ENCODE measurements around the gene CWF19L1. TPM values are rescaled to one million over a fixed set of nuclear protein-coding genes. Genes with fewer than 3 reads are reported as not detected.

CWF19L1 gene
- total RNA-seq, 2 donors from 2014 or later: 14.8 to 19.7 TPM

GRCh38 chr10:100291356-100291755 lies 23.9 kb upstream of the CWF19L1 start:
- 70% methylated on average over 3 of the region's 3 CpGs for WGBS
- TF ChIP-seq CTCF (IDR thresholded peaks at IDR 0.05) (no peak), POLR2A (IDR thresholded peaks at IDR 0.05) (no peak), POLR2AphosphoS5 (IDR thresholded peaks at IDR 0.05) (no peak)
- intact Hi-C loops (cut with DNase I): no loop called here

GRCh38 chr10:100289641-100290040 lies 22.2 kb upstream of the CWF19L1 start:
- 75% methylated on average over 2 of the region's 2 CpGs for WGBS
- intact Hi-C loops (cut with DNase I): no loop called here
- Histone ChIP-seq H3K9me3 (no peaks in the 10 kb centered on the region), H3K27ac (no peak overlapping the region), H3K36me3 (no peaks in the 10 kb centered on the region), H3K27me3 (replicated peaks; ENCODE audit: insufficient read depth) (no peaks in the 10 kb centered on the region), H3K4me1 (replicated peaks) (no peaks in the 10 kb centered on the region), H3K4me3 (no peak overlapping the region)
- TF ChIP-seq CTCF (IDR thresholded peaks at IDR 0.05) (no peak), POLR2AphosphoS5 (IDR thresholded peaks at IDR 0.05) (no peak), POLR2A (IDR thresholded peaks at IDR 0.05) (no peak)
- DNase-seq (ENCODE audit: low spot score): no peak

More at GRCh38 chr10:100291356-100291755, 23.9 kb upstream of the CWF19L1 start:
- Histone ChIP-seq H3K27ac (no peak overlapping the region), H3K4me3 (no peak overlapping the region), H3K4me1 (replicated peaks) (no peaks in the 10 kb centered on the region), H3K27me3 (replicated peaks; ENCODE audit: insufficient read depth) (no peaks in the 10 kb centered on the region), H3K36me3 (no peaks in the 10 kb centered on the region), H3K9me3 (no peaks in the 10 kb centered on the region)
- no peak for DNase-seq (ENCODE audit: low spot score)

GRCh38 chr10:100288196-100288595 lies 20.8 kb upstream of the CWF19L1 start:
- Histone ChIP-seq H3K4me3 (no peak overlapping the region), H3K36me3 (no peaks in the 10 kb centered on the region), H3K27me3 (replicated peaks; ENCODE audit: insufficient read depth) (no peaks in the 10 kb centered on the region), H3K27ac (no peak overlapping the region), H3K4me1 (replicated peaks) (no peaks in the 10 kb centered on the region), H3K9me3 (no peaks in the 10 kb centered on the region)
- DNase-seq (ENCODE audit: low spot score): no peak
- WGBS: 85% methylated on average over 5 of the region's 5 CpGs
- intact Hi-C loops (cut with DNase I): no loop called here
- no peak for TF ChIP-seq POLR2A (IDR thresholded peaks at IDR 0.05)
- TF ChIP-seq CTCF (IDR thresholded peaks at IDR 0.05): no peak
- TF ChIP-seq POLR2AphosphoS5 (IDR thresholded peaks at IDR 0.05): no peak

- TF ChIP-seq POLR2AphosphoS5 (IDR thresholded peaks at IDR 0.05) (no peak), CTCF (IDR thresholded peaks at IDR 0.05) (no peak), POLR2A (IDR thresholded peaks at IDR 0.05) (no peak)
- 93% methylated on average over 6 of the region's 6 CpGs for WGBS
- H3K4me1 ChIP-seq (replicated peaks): no peaks in the 10 kb centered on the region
- intact Hi-C loops (cut with DNase I): no loop called here
- no peak overlapping the region for H3K27ac ChIP-seq
- H3K27me3 ChIP-seq (replicated peaks; ENCODE audit: insufficient read depth): no peaks in the 10 kb centered on the region
- DNase-seq (ENCODE audit: low spot score): no peak
- no peaks in the 10 kb centered on the region for H3K9me3 ChIP-seq
- no peak overlapping the region for H3K4me3 ChIP-seq
- H3K36me3 ChIP-seq: no peaks in the 10 kb centered on the region
These were observed 20.3 kb upstream of the CWF19L1 start for GRCh38 chr10:100287756-100288155.

All from prostate gland (tissue), 2 donors.